Measurements from ENCODE around the gene NUP210L.

Gene NUP210L

GRCh38 chr1:154154534-154155191 is at the start of gene NUP210L:
Gene NUP210L (minus strand): TSS chr1:154155073.
- no peak for DNase-seq (ENCODE audit: low read depth)

GRCh38 chr1:154199563-154199879 is 44.6 kb upstream of the NUP210L start:
- DNase-seq (ENCODE audit: low read depth): no peak

- DNase-seq (ENCODE audit: low read depth): no peak
Measured at GRCh38 chr1:154198756-154199562, 44.1 kb upstream of the NUP210L start.

- DNase-seq (ENCODE audit: low read depth): no peak
Measured at GRCh38 chr1:154193821-154194220, 38.9 kb upstream of the NUP210L start.

- no peak for DNase-seq (ENCODE audit: low read depth)
Measured at GRCh38 chr1:154192476-154192875, 37.6 kb upstream of the NUP210L start.

GRCh38 chr1:154191990-154192461 is 37.2 kb upstream of the NUP210L start, which contains the start of gene TPM3:
Gene TPM3 (minus strand): TSS chr1:154192100. CDS start chr1:154192018, 82 bp downstream.
- DNase-seq (ENCODE audit: low read depth): no peak

- DNase-seq (ENCODE audit: low read depth): no peak
Measured at GRCh38 chr1:154190550-154190949, 35.7 kb upstream of the NUP210L start.

- no peak for DNase-seq (ENCODE audit: low read depth)
Measured at GRCh38 chr1:154186852-154187501, 32.1 kb upstream of the NUP210L start.

GRCh38 chr1:154186177-154186576 is 31.3 kb upstream of the NUP210L start:
- DNase-seq (ENCODE audit: low read depth): peak; percentile 46

GRCh38 chr1:154183046-154183915 is 28.4 kb upstream of the NUP210L start:
- peak; percentile 93 for DNase-seq (ENCODE audit: low read depth)

GRCh38 chr1:154182344-154183045 is 27.6 kb upstream of the NUP210L start:
- peak; percentile 61 for DNase-seq (ENCODE audit: low read depth)

GRCh38 chr1:154181944-154182343 is 27.1 kb upstream of the NUP210L start:
- DNase-seq (ENCODE audit: low read depth): no peak

- DNase-seq (ENCODE audit: low read depth): no peak
Measured at GRCh38 chr1:154179946-154180687, 25.2 kb upstream of the NUP210L start.

- DNase-seq (ENCODE audit: low read depth): no peak
Measured at GRCh38 chr1:154178911-154179811, 24.3 kb upstream of the NUP210L start.

GRCh38 chr1:154178013-154178412 is 23.1 kb upstream of the NUP210L start:
- no peak for DNase-seq (ENCODE audit: low read depth)

GRCh38 chr1:154176337-154176736 is 21.5 kb upstream of the NUP210L start:
- DNase-seq (ENCODE audit: low read depth): no peak

- no peak for DNase-seq (ENCODE audit: low read depth)
Measured at GRCh38 chr1:154174654-154175053, 19.8 kb upstream of the NUP210L start.

GRCh38 chr1:154171880-154172279 is 17.0 kb upstream of the NUP210L start:
- no peak for DNase-seq (ENCODE audit: low read depth)

GRCh38 chr1:154171223-154171583 is 16.3 kb upstream of the NUP210L start:
- DNase-seq (ENCODE audit: low read depth): no peak

Measured in activated T-helper 9 cell treated with anti-CD3 and anti-CD28 coated beads, Interleukin-2, amount 50 U/mL, for 16 hours (primary cell).